Adrenal gland (tissue), 12 donors: ENCODE data around the gene KCNT1. TPM values are rescaled to one million over a fixed set of nuclear protein-coding genes. Genes with fewer than 3 reads are reported as not detected.

Experiments
- DNase-seq, 7 donors: peaks; one replicate each; pipeline ENCODE4 v3.0.0-alpha.2; 2019 to 2020
- H3K27ac ChIP-seq, 5 donors: fragments of 200-600 bp; sonication (generic) in 4 of 5; 1 replicate in 3 of 5; 2 replicates in 2 of 5; pipeline versions ENCODE4 v1.5.1 to v1.8.0; 2016 to 2020; ENCODE audit warnings: mild to moderate bottlenecking in 1 of 5
- H3K27me3 ChIP-seq: fragments of 200-600 bp; 2 replicates; pipeline ENCODE4 v1.8.0; 2021
- H3K36me3 ChIP-seq, 2 donors: fragments of 200-600 bp; replicated peaks in 1 of 2; 1 replicate in 1 of 2; 2 replicates in 1 of 2; pipeline versions ENCODE4 v1.5.1 to v1.8.0; 2018 to 2022
- H3K4me1 ChIP-seq, 2 donors: fragments of 200-600 bp; replicated peaks in 1 of 2; 1 replicate in 1 of 2; 2 replicates in 1 of 2; pipeline versions ENCODE4 v1.5.1 to v1.8.0; 2018 to 2021
- H3K4me3 ChIP-seq, 4 donors: fragments of 200-600 bp; sonication (generic) in 3 of 4; one replicate each; pipeline ENCODE4 v1.5.1; 2016 to 2018
- H3K9me3 ChIP-seq, 3 donors: fragments of 200-600 bp; sonication (generic) in 1 of 3; replicated peaks in 1 of 3; 1 replicate in 2 of 3; 2 replicates in 1 of 3; pipeline versions ENCODE4 v1.5.1 to v1.8.0; 2016 to 2021
- POLR2A ChIP-seq, 2 donors: fragments of 450-650 bp; IDR thresholded peaks; one replicate each; pipeline ENCODE4 v1.6.1; 2017; ENCODE audit warnings: antibody characterized with exemption in 2 of 2, mild to moderate bottlenecking in 2 of 2, moderate library complexity in 1 of 2
- WGBS, 4 donors: extraction: QIAGEN DNeasy Blood & Tissue Kit in 2 of 4; methylation state at CpG; one replicate each; pipeline versions ENCODE4 v1.1.5 to v1.1.7; 2013 to 2017; 5-methylcytosine and 5-hydroxymethylcytosine counted together
- intact Hi-C, 2 donors: fragments of 100-400 bp; cut with DNase I; formaldehyde crosslinking; loops; one replicate each; pipeline versions ENCODE4 v1.14.1 to v1.15.0; 2022 to 2023
- polyA plus RNA-seq, 3 donors: library from polyadenylated mRNA; stranded (reverse); fragments of 200-250 nt in 2 of 3; fragments of 350-450 nt in 1 of 3; fragmentation: Illumina TruSeq in 1 of 3; extraction: RNeasy Lipid Tissue Mini Kit (QIAGEN cat#74804) in 1 of 3; gene quantifications; one replicate each; pipeline ENCODE4 v1.2.3, GENCODE V29; 2013 to 2014
- total RNA-seq, 9 donors: library from RNA; depleted of rRNA in 4 of 9; stranded (reverse); fragments of >200 nt in 4 of 9; fragments of 120-200 nt in 1 of 9; fragmentation: NEBNext Ultra II Directional in 1 of 9; extraction: Animal tissue kit (Norgen Biotek cat#: 25700) in 1 of 9; gene quantifications; one replicate each; pipeline versions ENCODE4 v1.1.0 to v1.2.4, GENCODE V29; 2013 to 2023
- TF ChIP-seq, protein P1 (sequence below), 6 experiments: fragments of 450-650 bp in 4 of 6; fragments of 200-600 bp in 2 of 6; sonication (generic) in 1 of 6; IDR thresholded peaks; 1 replicate in 5 of 6; 2 replicates in 1 of 6; pipeline versions ENCODE4 v1.5.1 to v1.8.0; 2016 to 2021; ENCODE audit warnings: antibody characterized with exemption in 6 of 6, mild to moderate bottlenecking in 2 of 6, moderate library complexity in 1 of 6
- donor health status: healthy with polysubstance abuse.
- donor health status: Bipolar disorder and iron deficiency.
- donor health status: DM: yes; HTN: yes; CAD: no.
- donor health status: DM: no; HTN: no; CAD: no.
- donor health status: DM: no; HTN: no; CAD: no.
- donor health status: DM: yes; HTN: yes; CAD: no.

Gene KCNT1
- total and polyA plus RNA-seq, 12 donors = 0.05 to 2.4 (median 0.24) TPM; not detected in 6

DNA sequence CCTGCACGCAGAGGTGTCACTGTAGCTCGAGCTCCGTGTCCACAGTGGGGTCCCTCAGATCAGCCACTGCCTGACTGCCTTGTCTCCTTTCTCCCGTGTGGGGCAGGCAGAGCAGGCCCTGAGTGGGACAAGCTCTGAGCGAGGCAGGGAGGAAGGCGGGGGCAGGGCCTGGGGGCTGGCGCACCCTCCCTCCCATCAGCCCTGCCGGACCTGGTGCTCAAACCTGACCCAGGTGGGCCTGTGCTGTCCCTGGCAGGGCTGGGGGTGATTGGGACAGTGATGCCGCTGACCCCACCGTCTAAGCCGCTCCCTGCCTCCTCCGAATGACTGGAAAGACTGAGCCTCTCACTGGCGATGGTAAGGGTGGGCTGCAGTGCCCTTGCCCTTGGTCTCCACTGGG is 60.9 kb downstream of the KCNT1 start:
- Histone ChIP-seq H3K36me3 (no peaks in the 10 kb centered on the region), H3K9me3 (no peaks in the 10 kb centered on the region), H3K4me1 (no peaks in the 10 kb centered on the region), H3K4me3 (no peak overlapping the region), H3K27ac (no peak overlapping the region), H3K27me3 (no peaks in the 10 kb centered on the region)
- no peak for TF ChIP-seq POLR2A (IDR thresholded peaks at IDR 0.05)
- TF ChIP-seq, protein P1, sequence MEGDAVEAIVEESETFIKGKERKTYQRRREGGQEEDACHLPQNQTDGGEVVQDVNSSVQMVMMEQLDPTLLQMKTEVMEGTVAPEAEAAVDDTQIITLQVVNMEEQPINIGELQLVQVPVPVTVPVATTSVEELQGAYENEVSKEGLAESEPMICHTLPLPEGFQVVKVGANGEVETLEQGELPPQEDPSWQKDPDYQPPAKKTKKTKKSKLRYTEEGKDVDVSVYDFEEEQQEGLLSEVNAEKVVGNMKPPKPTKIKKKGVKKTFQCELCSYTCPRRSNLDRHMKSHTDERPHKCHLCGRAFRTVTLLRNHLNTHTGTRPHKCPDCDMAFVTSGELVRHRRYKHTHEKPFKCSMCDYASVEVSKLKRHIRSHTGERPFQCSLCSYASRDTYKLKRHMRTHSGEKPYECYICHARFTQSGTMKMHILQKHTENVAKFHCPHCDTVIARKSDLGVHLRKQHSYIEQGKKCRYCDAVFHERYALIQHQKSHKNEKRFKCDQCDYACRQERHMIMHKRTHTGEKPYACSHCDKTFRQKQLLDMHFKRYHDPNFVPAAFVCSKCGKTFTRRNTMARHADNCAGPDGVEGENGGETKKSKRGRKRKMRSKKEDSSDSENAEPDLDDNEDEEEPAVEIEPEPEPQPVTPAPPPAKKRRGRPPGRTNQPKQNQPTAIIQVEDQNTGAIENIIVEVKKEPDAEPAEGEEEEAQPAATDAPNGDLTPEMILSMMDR (IDR thresholded peaks at IDR 0.05) = no peak
- intact Hi-C loops = no loop called here
- 82 to 90% (median 89%) methylated on average over 5 to 13 of the region's 13 CpGs for WGBS, 4 donors
- no peak for DNase-seq

DNA sequence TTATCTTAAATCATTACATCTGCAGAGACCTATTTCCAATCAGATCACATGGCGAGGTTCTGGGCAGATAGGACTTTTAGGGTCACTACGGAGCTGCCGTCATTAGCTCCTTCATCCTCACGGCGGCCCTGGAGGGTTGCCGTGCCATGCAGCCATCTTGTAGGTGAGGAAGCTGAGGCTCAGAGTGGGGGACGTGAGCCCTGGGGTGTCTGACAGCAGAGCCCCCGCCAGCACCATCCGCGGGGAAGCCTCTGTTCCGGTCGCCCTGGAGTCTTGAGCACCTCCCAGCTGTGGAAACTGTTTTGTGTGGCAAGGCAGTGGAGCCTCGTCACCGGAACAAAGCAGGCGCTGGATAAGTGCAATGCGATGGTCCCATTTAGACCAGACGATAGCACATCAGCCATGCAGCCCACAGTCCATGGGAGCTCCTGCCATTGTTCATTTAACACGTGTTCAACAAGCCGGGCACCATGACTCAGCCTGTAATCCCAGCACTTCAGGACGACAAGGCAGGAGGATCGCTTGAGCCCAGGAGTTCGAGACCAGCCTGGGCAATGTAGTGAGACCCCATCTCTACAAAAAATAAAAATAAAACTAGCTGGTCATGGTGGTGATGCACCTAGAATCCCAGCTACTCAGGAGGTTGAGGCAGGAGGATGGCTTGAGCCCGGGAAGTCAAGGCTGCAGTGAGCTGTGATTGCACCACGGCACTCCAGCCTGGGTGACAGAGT is 61.9 kb downstream of the KCNT1 start:
- TF ChIP-seq, protein P1 (IDR thresholded peaks at IDR 0.05) = no peak
- TF ChIP-seq POLR2A (IDR thresholded peaks at IDR 0.05) = no peak
- H3K36me3 ChIP-seq = no peaks in the 10 kb centered on the region
- DNase-seq = no peak

DNA sequence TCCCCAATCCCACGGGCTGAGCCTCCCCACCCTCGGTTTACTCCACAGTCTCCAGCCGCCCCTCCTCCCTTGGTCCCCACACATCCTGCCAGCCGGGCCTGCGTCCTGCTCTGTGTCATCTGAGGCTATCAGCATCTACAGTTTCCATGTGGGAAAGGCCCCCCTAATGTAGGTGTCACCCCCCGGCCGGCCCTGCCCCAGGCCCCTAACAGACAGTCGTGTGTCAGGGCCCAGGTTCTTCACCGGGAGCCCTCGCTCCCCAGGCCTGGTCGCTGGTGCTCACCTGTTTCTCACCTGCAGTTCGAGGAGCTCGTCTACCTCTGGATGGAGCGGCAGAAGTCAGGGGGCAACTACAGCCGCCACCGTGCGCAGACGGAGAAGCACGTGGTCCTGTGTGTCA is 62.7 kb downstream of the KCNT1 start:
- H3K4me3 ChIP-seq = no peak overlapping the region
- TF ChIP-seq POLR2A (IDR thresholded peaks at IDR 0.05) = no peak
- no peaks in the 10 kb centered on the region for H3K27me3 ChIP-seq
- 85 to 91% (median 88%) methylated on average over 17 to 19 of the region's 19 CpGs for WGBS, 4 donors
- no peaks in the 10 kb centered on the region for H3K9me3 ChIP-seq
- no peaks in the 10 kb centered on the region for H3K36me3 ChIP-seq
- H3K4me1 ChIP-seq = no peaks in the 10 kb centered on the region
- no peak for DNase-seq
- intact Hi-C loops = no loop called here
- H3K27ac ChIP-seq = no peak overlapping the region

More for the DNA sequence above, 61.9 kb downstream of the KCNT1 start:
- Histone ChIP-seq H3K4me3 (no peak overlapping the region), H3K27ac (no peak overlapping the region), H3K4me1 (no peaks in the 10 kb centered on the region), H3K27me3 (no peaks in the 10 kb centered on the region), H3K9me3 (no peaks in the 10 kb centered on the region)
- intact Hi-C loops = no loop called here
- WGBS, 4 donors = 81 to 93% (median 87%) methylated on average over 13 to 24 of the region's 24 CpGs

DNA sequence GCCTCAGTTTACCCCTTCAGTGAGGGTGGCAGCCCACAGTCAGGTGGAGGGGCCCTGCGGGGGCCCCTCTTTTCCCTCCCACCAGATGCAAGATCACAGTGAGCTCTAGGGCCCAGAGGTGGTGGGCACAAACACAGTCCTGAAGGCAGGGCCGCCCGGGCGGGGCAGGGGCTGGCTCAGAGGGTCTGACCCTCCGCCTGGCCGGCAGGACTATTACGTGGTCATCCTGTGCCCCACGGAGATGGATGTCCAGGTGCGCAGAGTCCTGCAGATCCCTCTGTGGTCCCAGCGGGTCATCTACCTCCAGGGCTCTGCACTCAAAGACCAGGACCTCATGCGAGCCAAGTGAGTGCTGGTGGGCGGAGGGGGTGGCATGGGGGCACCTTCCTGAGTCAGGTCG is 63.4 kb downstream of the KCNT1 start:
- DNase-seq = no peak
- H3K36me3 ChIP-seq = no peaks in the 10 kb centered on the region
- 89 to 100% (median 95%) methylated on average over 6 to 13 of the region's 13 CpGs for WGBS, 4 donors
- no peaks in the 10 kb centered on the region for H3K9me3 ChIP-seq
- H3K27ac ChIP-seq = no peak overlapping the region
- no peak for TF ChIP-seq POLR2A (IDR thresholded peaks at IDR 0.05)
- H3K4me3 ChIP-seq = no peak overlapping the region
- intact Hi-C loops = no loop called here
- no peaks in the 10 kb centered on the region for H3K4me1 ChIP-seq
- H3K27me3 ChIP-seq = no peaks in the 10 kb centered on the region

DNA sequence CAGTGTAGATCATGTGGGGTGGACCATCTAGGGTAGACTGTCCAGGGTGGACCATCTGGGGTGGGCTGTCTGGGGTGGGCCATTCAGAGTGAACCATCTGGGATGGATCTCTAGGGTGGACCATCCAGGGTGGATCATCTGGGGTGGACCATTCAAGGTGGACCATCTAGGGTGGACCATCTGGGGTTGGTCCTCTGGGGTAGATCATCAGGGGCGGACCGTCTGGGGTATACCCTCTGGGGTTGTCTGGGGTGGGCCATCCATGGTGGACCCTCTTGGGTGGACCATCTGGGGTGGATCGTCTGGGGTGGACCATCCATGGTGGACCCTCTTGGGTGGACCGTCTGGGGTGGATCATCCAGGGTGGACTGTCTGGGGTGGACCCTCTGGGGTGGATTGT is 64.3 kb downstream of the KCNT1 start:
- Histone ChIP-seq H3K4me1 (no peaks in the 10 kb centered on the region), H3K9me3 (no peaks in the 10 kb centered on the region), H3K36me3 (no peaks in the 10 kb centered on the region), H3K4me3 (no peak overlapping the region), H3K27ac (no peak overlapping the region), H3K27me3 (no peaks in the 10 kb centered on the region)
- DNase-seq = no peak
- TF ChIP-seq, protein P1 (IDR thresholded peaks at IDR 0.05) = no peak
- intact Hi-C loops = no loop called here
- 81 to 98% (median 95%) methylated on average over 3 to 4 of the region's 4 CpGs for WGBS, 4 donors
